Endothelial cell of umbilical vein (primary cell): Measurements from ENCODE around the gene CIPC. TPM values are rescaled to one million over a fixed set of nuclear protein-coding genes. Genes with fewer than 3 reads are reported as not detected.

Experiments used
- BruUV-seq: library from RNA; stranded (reverse); fragments of 400-500 nt; replicated peaks from 2 replicates; lab custom pipeline; 2021; lab: Mats Ljungman, UMichigan
- CTCF ChIA-PET: fragments of 300-600, 350-600 bp; sonication (Branson Sonifier 250); formaldehyde crosslinking; loops from one replicate; lab custom pipeline; 2021; ENCODE audit warnings: antibody characterized with exemption, inconsistent platforms; lab: Charles Lee
- POLR2A ChIA-PET: fragments of 300-600, 350-600 bp; sonication (Branson Sonifier 250); formaldehyde crosslinking; loops from one replicate; lab custom pipeline; 2021; ENCODE audit warnings: antibody characterized with exemption, inconsistent platforms; lab: Charles Lee
- DNase-seq: peaks from one replicate; pipeline ENCODE4 v3.0.0-alpha.2; 2011; ENCODE audit warnings: low read depth, low spot score
- FAIRE-seq: peaks from 2 replicates; lab custom pipeline; 2011; peaks lifted over from hg19 to GRCh38; lab: Jason Lieb, UNC
- H2AFZ ChIP-seq: 2 replicates; pipeline ENCODE4 v1.6.0; 2012; ENCODE audit warnings: low read depth, low read length, control low read depth, inconsistent platforms
- H3K27ac ChIP-seq: 2 replicates; pipeline ENCODE4 v1.5.1; 2011; ENCODE audit warnings: low read depth, mild to moderate bottlenecking, control low read depth, low read length, moderate library complexity; ENCODE audit not compliant: insufficient read depth
- H3K27me3 ChIP-seq, 2 experiments: 2 replicates each; pipeline versions ENCODE4 v1.6.0 to v1.6.1; 2011; ENCODE audit warnings: low read length in 2 of 2, mixed read lengths in 1 of 2; ENCODE audit not compliant: control insufficient read depth in 2 of 2, insufficient read depth in 2 of 2
- H3K36me3 ChIP-seq, 2 experiments: 2 replicates in 1 of 2; 3 replicates in 1 of 2; pipeline ENCODE4 v1.5.1; 2011; ENCODE audit warnings: low read length in 2 of 2, mild to moderate bottlenecking in 1 of 2, moderate library complexity in 1 of 2; ENCODE audit not compliant: control insufficient read depth in 2 of 2, insufficient read depth in 2 of 2; ENCODE audit errors: extremely low read depth in 1 of 2
- H3K4me1 ChIP-seq: 3 replicates; pipeline ENCODE4 v1.5.1; 2011; ENCODE audit warnings: mild to moderate bottlenecking, low read length; ENCODE audit not compliant: control insufficient read depth, insufficient read depth; ENCODE audit errors: extremely low read depth
- H3K4me2 ChIP-seq: 2 replicates; pipeline ENCODE4 v1.6.1; 2011; ENCODE audit warnings: low read length, control low read depth, mixed read lengths; ENCODE audit not compliant: insufficient read depth
- H3K4me3 ChIP-seq, 3 experiments: fragments of 200-600 bp in 1 of 3; sonication (generic), shearing (Covaris generic) in 1 of 3; replicated peaks in 1 of 3; 2 replicates each; pipeline ENCODE4 v1.5.1; 2011 to 2016; ENCODE audit warnings: control low read depth in 3 of 3, low read length in 3 of 3, mild to moderate bottlenecking in 2 of 3, inconsistent platforms in 1 of 3, low read depth in 1 of 3, moderate library complexity in 1 of 3; ENCODE audit not compliant: insufficient read depth in 1 of 3
- H3K79me2 ChIP-seq: 2 replicates; pipeline ENCODE4 v1.6.0; 2012; ENCODE audit warnings: low read length, inconsistent platforms; ENCODE audit not compliant: control insufficient read depth, insufficient read depth
- H3K9ac ChIP-seq: replicated peaks from 2 replicates; pipeline ENCODE3; 2011; ENCODE audit warnings: low read length, control low read depth; ENCODE audit not compliant: insufficient read depth; ENCODE audit errors: extremely low read depth
- H3K9me1 ChIP-seq: replicated peaks from 3 replicates; pipeline ENCODE4 v1.6.0; 2011; ENCODE audit warnings: mild to moderate bottlenecking, low read length; ENCODE audit not compliant: control insufficient read depth, insufficient read depth; ENCODE audit errors: extremely low read depth
- H3K9me3 ChIP-seq: replicated peaks from 2 replicates; pipeline ENCODE4 v1.5.1; 2012; ENCODE audit warnings: low read length, inconsistent platforms; ENCODE audit not compliant: control insufficient read depth, insufficient read depth
- H4K20me1 ChIP-seq: replicated peaks from 2 replicates; pipeline ENCODE3; 2011; ENCODE audit warnings: mild to moderate bottlenecking, low read length; ENCODE audit not compliant: control insufficient read depth, insufficient read depth; ENCODE audit errors: extremely low read depth
- EZH2 ChIP-seq: IDR thresholded peaks from 2 replicates; pipeline ENCODE4 v1.6.1; 2012; ENCODE audit warnings: borderline replicate concordance, low read depth, mild to moderate bottlenecking, moderate library complexity, low read length, inconsistent platforms; ENCODE audit not compliant: severe bottlenecking
- FOS ChIP-seq: IDR thresholded peaks from 2 replicates; pipeline ENCODE4 v1.6.1; 2011; ENCODE audit warnings: mild to moderate bottlenecking, low read length, moderate library complexity, borderline replicate concordance; ENCODE audit not compliant: insufficient read depth
- JUN ChIP-seq: IDR thresholded peaks from 2 replicates; pipeline ENCODE4 v1.6.1; 2011; ENCODE audit warnings: borderline replicate concordance, low read depth; ENCODE audit not compliant: insufficient read length, insufficient read depth
- MYC ChIP-seq: IDR thresholded peaks from one replicate; pipeline ENCODE4 v1.6.1; 2011; ENCODE audit warnings: mild to moderate bottlenecking, low read depth, low read length
- POLR2A ChIP-seq: IDR thresholded peaks from 2 replicates; pipeline ENCODE4 v1.6.1; 2012; ENCODE audit warnings: low read depth, mild to moderate bottlenecking, control low read depth, low read length
- POLR2AphosphoS5 ChIP-seq: IDR thresholded peaks from 2 replicates; pipeline ENCODE4 v1.6.1; 2012; ENCODE audit warnings: low read depth, mild to moderate bottlenecking, control low read depth, low read length, moderate library complexity; ENCODE audit not compliant: insufficient read depth
- dilution Hi-C: fragments of 300-500 bp; cut with MboI; formaldehyde crosslinking; loops from one replicate; pipeline ENCODE4 v1.15.0; 2019; ENCODE audit warnings: low sequenced_read_pairs; ENCODE audit not compliant: extremely low pct_ligation_motif_present
- intact Hi-C: fragments of 100-400 bp; cut with micrococcal nuclease; formaldehyde crosslinking; loops from one replicate; pipeline ENCODE4 v1.10.0; 2022
- polyA plus RNA-seq, 4 experiments: library from polyadenylated mRNA; depleted of rRNA in 3 of 4; stranded (reverse) in 3 of 4; unstranded in 1 of 4; fragments of >200 nt; gene quantifications; 2 replicates each; pipeline versions ENCODE4 v1.2.1 to v1.2.3, GENCODE V29; 2011 to 2012; ENCODE audit warnings: missing spikeins in 1 of 4
- total RNA-seq: library from RNA; stranded (reverse); gene quantifications from 2 replicates; pipeline ENCODE4 v1.2.3, GENCODE V29; 2021
- TF ChIP-seq, protein P1 (sequence below), 2 donors: IDR thresholded peaks; 1 replicate in 1 of 2; 2 replicates in 1 of 2; pipeline ENCODE4 v1.5.1; 2011; ENCODE audit warnings: low read length in 2 of 2, mild to moderate bottlenecking in 2 of 2, moderate library complexity in 2 of 2, control low read depth in 1 of 2, inconsistent platforms in 1 of 2, low read depth in 1 of 2; ENCODE audit not compliant: insufficient read depth in 1 of 2; ENCODE audit errors: extremely low read depth in 1 of 2
- TF ChIP-seq, protein P2 (sequence below): IDR thresholded peaks from 2 replicates; pipeline ENCODE4 v1.6.1; 2011; ENCODE audit not compliant: insufficient read depth, insufficient read length

CIPC gene
- total and polyA plus RNA-seq, 2 donors (not counting 3 experiments of a cell fraction or from before 2014, with no cell fraction given): 8.8 to 17.4 TPM

DNA sequence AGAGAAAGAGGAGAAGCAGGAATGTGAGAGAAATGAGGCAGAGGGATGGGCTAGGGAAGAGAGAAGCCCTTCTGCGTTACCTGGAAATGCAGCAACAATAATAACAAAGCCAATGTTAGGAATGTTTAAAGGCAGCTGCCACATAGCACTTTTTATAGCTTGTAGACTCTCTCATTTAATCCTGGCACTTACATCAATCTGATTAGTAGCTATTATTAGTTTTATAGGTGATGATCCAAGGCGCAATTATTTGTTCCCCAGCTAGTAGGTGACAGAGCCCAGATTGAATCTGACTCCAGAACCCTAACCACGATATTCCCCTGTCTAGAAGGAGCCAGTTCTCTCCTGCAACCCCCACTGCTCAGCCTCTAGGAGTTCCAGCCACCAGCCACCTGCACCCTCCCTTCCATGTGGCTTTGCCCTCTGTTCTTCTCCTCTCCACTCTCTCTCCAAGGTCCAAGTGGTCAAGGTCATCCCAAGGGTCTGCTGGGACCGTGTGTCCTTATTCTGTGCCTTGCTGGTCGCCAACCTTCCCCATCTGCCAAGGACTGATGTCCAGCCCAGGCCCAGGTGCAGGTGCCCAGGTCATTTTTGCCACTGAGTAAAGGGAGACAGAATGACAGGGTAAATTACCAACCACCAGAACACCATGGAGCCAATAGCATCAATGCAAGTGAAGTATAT, 29.4 kb upstream of the CIPC start:
- Histone ChIP-seq H3K79me2 (no peaks in the 10 kb centered on the region), H3K27me3 (peaks cover 0 to 2% of the 10 kb centered on the region in 2 experiments), H3K36me3 (no peaks in the 10 kb centered on the region), H4K20me1 (no peaks in the 10 kb centered on the region), H3K4me2 (no peak overlapping the region), H3K9ac (no peak overlapping the region), H3K4me1 (no peaks in the 10 kb centered on the region), H3K27ac (no peak overlapping the region), H3K4me3 (no peak overlapping the region), H3K9me3 (no peaks in the 10 kb centered on the region), H3K9me1 (no peaks in the 10 kb centered on the region), H2AFZ (no peak overlapping the region)
- DNase-seq: no peak
- dilution Hi-C loops: no loop called here
- CTCF ChIA-PET: interaction anchor here (0.6 to 11.8 kb wide), 29 partner anchors 9 to 195 kb away, joined by 3 to 450 read pairs (median 4); partner anchors contain the start of gene IRF2BPL
- peak; percentile 12 for FAIRE-seq
- TF ChIP-seq JUN (no peak), EZH2 (no peak), POLR2A (no peak), FOS (no peak), MYC (no peak), POLR2AphosphoS5 (no peak)
- TF ChIP-seq, protein P1, sequence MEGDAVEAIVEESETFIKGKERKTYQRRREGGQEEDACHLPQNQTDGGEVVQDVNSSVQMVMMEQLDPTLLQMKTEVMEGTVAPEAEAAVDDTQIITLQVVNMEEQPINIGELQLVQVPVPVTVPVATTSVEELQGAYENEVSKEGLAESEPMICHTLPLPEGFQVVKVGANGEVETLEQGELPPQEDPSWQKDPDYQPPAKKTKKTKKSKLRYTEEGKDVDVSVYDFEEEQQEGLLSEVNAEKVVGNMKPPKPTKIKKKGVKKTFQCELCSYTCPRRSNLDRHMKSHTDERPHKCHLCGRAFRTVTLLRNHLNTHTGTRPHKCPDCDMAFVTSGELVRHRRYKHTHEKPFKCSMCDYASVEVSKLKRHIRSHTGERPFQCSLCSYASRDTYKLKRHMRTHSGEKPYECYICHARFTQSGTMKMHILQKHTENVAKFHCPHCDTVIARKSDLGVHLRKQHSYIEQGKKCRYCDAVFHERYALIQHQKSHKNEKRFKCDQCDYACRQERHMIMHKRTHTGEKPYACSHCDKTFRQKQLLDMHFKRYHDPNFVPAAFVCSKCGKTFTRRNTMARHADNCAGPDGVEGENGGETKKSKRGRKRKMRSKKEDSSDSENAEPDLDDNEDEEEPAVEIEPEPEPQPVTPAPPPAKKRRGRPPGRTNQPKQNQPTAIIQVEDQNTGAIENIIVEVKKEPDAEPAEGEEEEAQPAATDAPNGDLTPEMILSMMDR (IDR thresholded peaks at IDR 0.05; ENCODE audit: extremely low read depth in 1 of 2, insufficient read depth in 1 of 2, low read depth in 1 of 2, low read length in 2 of 2): no peak
- TF ChIP-seq, protein P2, sequence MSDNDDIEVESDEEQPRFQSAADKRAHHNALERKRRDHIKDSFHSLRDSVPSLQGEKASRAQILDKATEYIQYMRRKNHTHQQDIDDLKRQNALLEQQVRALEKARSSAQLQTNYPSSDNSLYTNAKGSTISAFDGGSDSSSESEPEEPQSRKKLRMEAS: no peak
- intact Hi-C loops: loop anchor here (1.0 kb wide), 3 partner anchors 9 to 155 kb away; no protein-coding TSS in a partner anchor
- POLR2A ChIA-PET: no interaction called here
- BruUV-seq: no TSS peak
